Gastrocnemius medialis (tissue), 4 donors: Measurements from ENCODE around the gene CCR3.

Experiments
- POLR2A ChIP-seq, 2 donors: fragments of 450-650 bp; IDR thresholded peaks; one replicate each; pipeline ENCODE4 v1.6.1; 2017; ENCODE audit warnings: antibody characterized with exemption in 2 of 2, mild to moderate bottlenecking in 2 of 2, moderate library complexity in 2 of 2
- TF ChIP-seq, protein P1 (sequence below), 5 experiments: fragments of 450-650 bp in 3 of 5; fragments of 200-600 bp in 2 of 5; sonication (generic) in 2 of 5; IDR thresholded peaks in 4 of 5; conservative IDR thresholded peaks in 1 of 5; 1 replicate in 4 of 5; 2 replicates in 1 of 5; pipeline ENCODE4 v1.5.1; 2016 to 2019; ENCODE audit warnings: antibody characterized with exemption in 5 of 5, mild to moderate bottlenecking in 3 of 5, moderate library complexity in 3 of 5

DNA sequence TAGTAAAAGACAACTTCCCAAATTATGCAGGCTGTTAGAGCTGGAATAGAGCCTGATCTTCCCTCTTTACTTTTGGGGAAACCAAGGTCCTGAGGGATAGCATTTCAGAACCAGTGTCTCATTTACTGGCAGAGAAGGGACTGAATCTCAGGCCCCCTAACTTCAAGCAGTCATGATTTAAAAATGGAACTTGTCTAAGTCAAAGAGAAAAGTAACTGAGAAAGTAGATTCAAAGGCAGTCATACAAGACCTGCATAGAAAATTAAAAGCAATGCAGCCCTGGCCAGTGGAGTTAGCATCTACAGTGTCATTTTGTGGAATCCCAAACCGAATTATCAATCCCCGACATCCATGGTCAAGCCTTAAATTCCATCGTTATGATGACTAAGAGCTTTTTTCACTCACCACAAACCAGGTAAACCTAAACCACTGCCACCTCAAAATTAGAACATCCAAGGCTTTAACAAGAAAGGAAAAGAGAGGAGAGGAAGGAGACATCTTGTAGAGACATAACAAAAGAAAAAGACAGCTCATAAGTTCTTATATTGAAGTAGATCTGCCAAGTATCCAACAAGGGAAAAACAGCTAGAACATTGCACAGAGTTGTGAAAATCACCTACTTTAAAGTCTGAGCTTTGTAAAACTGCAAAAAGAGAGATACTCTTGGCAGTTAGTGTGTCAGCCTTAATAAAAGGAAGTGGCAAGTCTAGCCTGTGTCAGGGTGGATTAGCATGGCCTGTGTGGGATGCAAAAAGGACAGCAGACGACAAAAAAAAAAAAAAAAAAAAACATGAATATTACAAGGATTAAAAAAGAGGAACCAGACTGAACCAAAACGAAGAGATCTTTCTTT is 57.6 kb downstream of the CCR3 start:
- TF ChIP-seq, protein P1, sequence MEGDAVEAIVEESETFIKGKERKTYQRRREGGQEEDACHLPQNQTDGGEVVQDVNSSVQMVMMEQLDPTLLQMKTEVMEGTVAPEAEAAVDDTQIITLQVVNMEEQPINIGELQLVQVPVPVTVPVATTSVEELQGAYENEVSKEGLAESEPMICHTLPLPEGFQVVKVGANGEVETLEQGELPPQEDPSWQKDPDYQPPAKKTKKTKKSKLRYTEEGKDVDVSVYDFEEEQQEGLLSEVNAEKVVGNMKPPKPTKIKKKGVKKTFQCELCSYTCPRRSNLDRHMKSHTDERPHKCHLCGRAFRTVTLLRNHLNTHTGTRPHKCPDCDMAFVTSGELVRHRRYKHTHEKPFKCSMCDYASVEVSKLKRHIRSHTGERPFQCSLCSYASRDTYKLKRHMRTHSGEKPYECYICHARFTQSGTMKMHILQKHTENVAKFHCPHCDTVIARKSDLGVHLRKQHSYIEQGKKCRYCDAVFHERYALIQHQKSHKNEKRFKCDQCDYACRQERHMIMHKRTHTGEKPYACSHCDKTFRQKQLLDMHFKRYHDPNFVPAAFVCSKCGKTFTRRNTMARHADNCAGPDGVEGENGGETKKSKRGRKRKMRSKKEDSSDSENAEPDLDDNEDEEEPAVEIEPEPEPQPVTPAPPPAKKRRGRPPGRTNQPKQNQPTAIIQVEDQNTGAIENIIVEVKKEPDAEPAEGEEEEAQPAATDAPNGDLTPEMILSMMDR (IDR thresholded peaks at IDR 0.05 in 4 of 5, conservative IDR thresholded peaks at IDR 0.05 in 1 of 5) = no peak
- TF ChIP-seq POLR2A (IDR thresholded peaks at IDR 0.05) = no peak
